OCI-LY3 (cell line): ENCODE data around the gene C22orf39.

Experiments used
- H2AFZ ChIP-seq: fragments of 200-600, 300-600 bp; shearing (Covaris generic); 2 replicates; pipeline ENCODE4 v1.6.0; 2014; ENCODE audit warnings: antibody characterized with exemption, low read depth, low read length
- H3K27ac ChIP-seq: fragments of 200-600, 300-600 bp; sonication (generic); 2 replicates; pipeline ENCODE4 v1.5.1; 2014; ENCODE audit warnings: mild to moderate bottlenecking, low read length, moderate library complexity, mixed read lengths
- H3K27me3 ChIP-seq: fragments of 200-600, 300-600 bp; sonication (generic); 2 replicates; pipeline ENCODE4 v1.6.1; 2014; ENCODE audit warnings: low read depth, low read length, mixed read lengths
- H3K36me3 ChIP-seq: fragments of 200-600, 300-600 bp; sonication (generic); replicated peaks from 2 replicates; pipeline ENCODE3; 2014; ENCODE audit warnings: low read depth, low read length, mixed read lengths
- H3K4me1 ChIP-seq: fragments of 300-600, 200-600 bp; sonication (generic); 2 replicates; pipeline ENCODE4 v1.6.1; 2014; ENCODE audit warnings: low read length, mixed read lengths
- H3K4me2 ChIP-seq: fragments of 200-600, 300-600 bp; sonication (generic); 2 replicates; pipeline ENCODE4 v1.6.1; 2014; ENCODE audit warnings: low read length, mixed read lengths
- H3K4me3 ChIP-seq: fragments of 300-600, 200-600 bp; sonication (generic); 2 replicates; pipeline ENCODE4 v1.5.1; 2014; ENCODE audit warnings: antibody characterized with exemption, mild to moderate bottlenecking, low read length, moderate library complexity
- H3K79me2 ChIP-seq: fragments of 300-600, 200-600 bp; shearing (Covaris generic); 2 replicates; pipeline ENCODE4 v1.6.1; 2014; ENCODE audit warnings: mild to moderate bottlenecking, low read length, mixed read lengths
- H3K9ac ChIP-seq: fragments of 300-600, 200-600 bp; shearing (Covaris generic); 2 replicates; pipeline ENCODE4 v1.6.0; 2014; ENCODE audit warnings: mild to moderate bottlenecking, low read length, moderate library complexity
- H3K9me3 ChIP-seq: fragments of 200-600, 300-600 bp; shearing (Covaris generic); 2 replicates; pipeline ENCODE4 v1.6.1; 2014; ENCODE audit warnings: low read length, mixed read lengths; ENCODE audit not compliant: insufficient read depth
- H4K20me1 ChIP-seq: fragments of 200-600, 300-600 bp; sonication (generic); 2 replicates; pipeline ENCODE4 v1.6.1; 2016; ENCODE audit warnings: low read length, mixed read lengths; ENCODE audit not compliant: insufficient read depth
- EZH2phosphoT487 ChIP-seq: fragments of 200-600 bp; shearing (Covaris generic); IDR thresholded peaks from 2 replicates; pipeline ENCODE4 v1.6.1; 2018; ENCODE audit warnings: antibody characterized with exemption, mixed run types, low read depth
- TF ChIP-seq, protein P1 (sequence below): fragments of 200-600, 300-600 bp; sonication (generic); IDR thresholded peaks from 2 replicates; pipeline ENCODE4 v1.5.1; 2014; ENCODE audit warnings: antibody characterized with exemption, low read length, low read depth

The C22orf39 gene

DNA sequence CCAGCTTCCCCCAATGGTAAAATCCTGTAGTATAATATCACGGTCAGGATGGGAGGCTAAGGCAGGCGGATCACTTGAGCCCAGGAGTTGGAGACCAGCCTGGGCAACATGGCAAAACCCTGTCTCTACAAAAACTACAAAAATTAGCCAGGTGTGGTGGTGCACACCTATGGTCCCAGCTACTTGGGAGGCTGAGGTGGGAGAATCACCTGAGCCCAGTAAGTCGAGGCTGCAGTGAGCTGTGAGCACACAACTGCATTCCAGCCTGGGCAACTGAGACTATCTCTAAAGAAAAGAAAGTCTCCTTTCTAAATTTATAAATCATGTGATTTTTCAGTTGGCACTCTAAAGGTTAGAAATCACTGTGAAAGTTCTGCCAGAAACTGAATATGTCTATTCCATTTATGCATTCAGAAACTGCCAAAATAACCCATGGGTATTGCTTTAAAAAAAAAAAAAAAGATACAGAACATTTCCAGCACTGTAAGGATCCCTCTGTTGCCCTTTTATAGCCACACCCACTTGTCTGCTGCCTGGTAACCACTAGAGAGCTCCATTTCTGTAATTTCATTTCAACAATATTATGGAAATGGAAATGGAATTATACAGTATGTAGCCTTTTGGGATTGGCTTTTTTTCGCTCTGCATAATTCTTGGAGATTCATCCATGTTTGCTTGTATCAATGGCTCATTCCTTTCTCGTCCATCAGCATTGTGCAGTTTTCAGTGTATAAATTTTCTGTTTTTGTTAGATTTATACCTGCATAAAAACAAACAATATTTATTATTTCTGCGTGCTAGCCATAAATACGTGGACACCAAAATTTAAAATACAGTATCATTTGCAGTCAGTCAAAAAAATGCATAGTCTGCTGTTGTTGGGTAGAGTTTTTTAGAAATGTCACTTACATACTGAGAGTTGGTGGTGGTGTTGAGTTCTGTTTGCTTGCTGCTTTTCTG, 41.7 kb upstream of the C22orf39 start:
- Histone ChIP-seq H3K9ac (no peak overlapping the region), H3K36me3 (peaks cover 49% of the 10 kb centered on the region), H3K9me3 (no peaks in the 10 kb centered on the region), H3K4me1 (no peaks in the 10 kb centered on the region), H3K27ac (no peak overlapping the region), H4K20me1 (0 out of 2 replicates have a peak, but pooled peaks cover 6% of the 10 kb centered on the region), H3K27me3 (no peaks in the 10 kb centered on the region), H3K4me3 (no peak overlapping the region), H3K4me2 (no peak overlapping the region), H2AFZ (no peak overlapping the region), H3K79me2 (no peaks in the 10 kb centered on the region; the same call in 1 of the 2 replicates)
- TF ChIP-seq, protein P1, sequence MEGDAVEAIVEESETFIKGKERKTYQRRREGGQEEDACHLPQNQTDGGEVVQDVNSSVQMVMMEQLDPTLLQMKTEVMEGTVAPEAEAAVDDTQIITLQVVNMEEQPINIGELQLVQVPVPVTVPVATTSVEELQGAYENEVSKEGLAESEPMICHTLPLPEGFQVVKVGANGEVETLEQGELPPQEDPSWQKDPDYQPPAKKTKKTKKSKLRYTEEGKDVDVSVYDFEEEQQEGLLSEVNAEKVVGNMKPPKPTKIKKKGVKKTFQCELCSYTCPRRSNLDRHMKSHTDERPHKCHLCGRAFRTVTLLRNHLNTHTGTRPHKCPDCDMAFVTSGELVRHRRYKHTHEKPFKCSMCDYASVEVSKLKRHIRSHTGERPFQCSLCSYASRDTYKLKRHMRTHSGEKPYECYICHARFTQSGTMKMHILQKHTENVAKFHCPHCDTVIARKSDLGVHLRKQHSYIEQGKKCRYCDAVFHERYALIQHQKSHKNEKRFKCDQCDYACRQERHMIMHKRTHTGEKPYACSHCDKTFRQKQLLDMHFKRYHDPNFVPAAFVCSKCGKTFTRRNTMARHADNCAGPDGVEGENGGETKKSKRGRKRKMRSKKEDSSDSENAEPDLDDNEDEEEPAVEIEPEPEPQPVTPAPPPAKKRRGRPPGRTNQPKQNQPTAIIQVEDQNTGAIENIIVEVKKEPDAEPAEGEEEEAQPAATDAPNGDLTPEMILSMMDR, result peak; percentile 25; the same call in 1 of the 2 replicates
- TF ChIP-seq EZH2phosphoT487, result no peak

DNA sequence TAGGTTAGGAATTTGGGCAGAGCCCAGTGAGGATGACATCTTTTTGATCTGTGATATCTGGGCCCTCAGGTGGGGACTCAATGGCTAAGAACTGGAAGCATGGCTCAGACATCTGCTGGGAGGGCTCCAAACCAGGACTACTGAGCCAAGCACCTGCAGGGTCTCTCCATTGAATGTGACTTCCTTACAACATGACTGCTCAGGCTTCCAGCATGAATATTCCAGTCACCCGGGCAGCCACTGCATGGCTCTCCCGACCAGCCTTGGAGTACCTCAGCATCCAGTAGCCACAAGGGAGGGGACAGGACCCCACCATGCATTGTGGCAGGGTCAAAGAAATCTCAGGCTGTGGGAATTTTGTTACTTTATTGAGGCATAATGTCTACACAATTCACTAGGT, 40.8 kb upstream of the C22orf39 start:
- H3K36me3 ChIP-seq, result peaks cover 57% of the 10 kb centered on the region
- no peaks in the 10 kb centered on the region for H3K4me1 ChIP-seq
- no peak overlapping the region for H2AFZ ChIP-seq
- no peak for TF ChIP-seq EZH2phosphoT487
- TF ChIP-seq, protein P1, result no peak
- H3K27me3 ChIP-seq, result no peaks in the 10 kb centered on the region
- no peaks in the 10 kb centered on the region for H3K9me3 ChIP-seq
- no peaks in the 10 kb centered on the region; the same call in 1 of the 2 replicates for H3K79me2 ChIP-seq
- no peak overlapping the region for H3K9ac ChIP-seq
- H3K27ac ChIP-seq, result no peak overlapping the region
- H3K4me2 ChIP-seq, result no peak overlapping the region
- H3K4me3 ChIP-seq, result no peak overlapping the region
- H4K20me1 ChIP-seq, result 0 out of 2 replicates have a peak, but pooled peaks cover 6% of the 10 kb centered on the region

DNA sequence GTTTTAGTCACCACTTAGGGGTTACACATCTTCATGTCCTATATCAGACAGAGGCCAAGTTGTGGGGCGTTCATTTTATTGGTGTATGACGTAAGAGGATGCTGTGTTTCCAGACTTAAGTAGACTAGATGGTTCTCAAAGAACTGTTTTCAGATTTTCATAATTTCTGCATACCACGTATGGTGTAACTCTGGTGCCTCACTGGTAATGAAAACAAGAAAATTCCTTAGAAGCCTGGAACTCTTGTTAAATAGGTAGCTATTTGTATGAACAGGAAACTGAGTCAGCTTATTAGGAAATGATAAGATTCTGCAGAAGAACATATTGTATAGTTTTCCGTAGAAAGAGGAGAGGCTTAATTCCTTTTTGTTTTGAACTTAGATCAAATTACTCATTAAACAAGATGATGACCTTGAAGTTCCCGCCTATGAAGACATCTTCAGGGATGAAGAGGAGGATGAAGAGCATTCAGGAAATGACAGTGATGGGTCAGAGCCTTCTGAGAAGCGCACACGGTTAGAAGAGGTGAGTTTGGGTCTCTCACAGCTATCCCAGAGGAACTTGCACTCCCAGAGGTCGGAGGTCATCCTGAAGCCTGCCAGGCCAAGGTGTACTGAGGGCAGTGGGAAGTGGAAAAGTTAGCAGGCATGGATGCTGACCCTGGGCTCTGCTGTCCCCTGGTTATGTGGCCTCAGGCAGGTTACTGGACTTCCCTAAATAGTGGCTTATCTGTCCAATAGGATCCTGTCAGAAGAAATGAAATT, 36.2 kb upstream of the C22orf39 start:
- peaks cover 7% of the 10 kb centered on the region for H3K4me1 ChIP-seq
- no peak overlapping the region for H3K4me3 ChIP-seq
- H4K20me1 ChIP-seq, result no peaks in the 10 kb centered on the region
- no peaks in the 10 kb centered on the region for H3K9me3 ChIP-seq
- H3K9ac ChIP-seq, result no peak overlapping the region
- no peak overlapping the region for H2AFZ ChIP-seq
- H3K4me2 ChIP-seq, result no peak overlapping the region
- H3K27ac ChIP-seq, result no peak overlapping the region
- peaks cover 46% of the 10 kb centered on the region for H3K36me3 ChIP-seq
- TF ChIP-seq, protein P1, result no peak
- no peak for TF ChIP-seq EZH2phosphoT487
- H3K27me3 ChIP-seq, result no peaks in the 10 kb centered on the region
- peaks cover 17% of the 10 kb centered on the region for H3K79me2 ChIP-seq

GRCh38 chr22:19482297-19482696, 34.8 kb upstream of the C22orf39 start:
- Histone ChIP-seq H3K9me3 (no peaks in the 10 kb centered on the region), H3K4me1 (peaks cover 14% of the 10 kb centered on the region), H3K27me3 (no peaks in the 10 kb centered on the region), H3K4me2 (no peak overlapping the region), H3K27ac (no peak overlapping the region), H3K9ac (no peak overlapping the region), H3K36me3 (peaks cover 37% of the 10 kb centered on the region), H3K79me2 (peaks cover 30% of the 10 kb centered on the region), H2AFZ (no peak overlapping the region), H4K20me1 (peaks cover 10% of the 10 kb centered on the region), H3K4me3 (no peak overlapping the region)
- TF ChIP-seq EZH2phosphoT487, result no peak
- TF ChIP-seq, protein P1, result no peak
